Measurements from ENCODE around the gene FARP1. TPM values are rescaled to one million over a fixed set of nuclear protein-coding genes. Genes with fewer than 3 reads are reported as not detected.
"Not testable (repeated sequence)": the region's sequence is repeated elsewhere in the genome, so short reads cannot be mapped to it uniquely, and the experiment has no call there.

Gene FARP1
- total RNA-seq, 1 experiment from 2014 or later: 5.0 TPM

- no peak for DNase-seq (ENCODE audit: low read depth)
Measured at GRCh38 chr13:98228661-98229341, 85.9 kb downstream of the FARP1 start.

GRCh38 chr13:98230762-98231161 lies 87.9 kb downstream of the FARP1 start:
- DNase-seq (ENCODE audit: low read depth): not testable (repeated sequence)

DNA sequence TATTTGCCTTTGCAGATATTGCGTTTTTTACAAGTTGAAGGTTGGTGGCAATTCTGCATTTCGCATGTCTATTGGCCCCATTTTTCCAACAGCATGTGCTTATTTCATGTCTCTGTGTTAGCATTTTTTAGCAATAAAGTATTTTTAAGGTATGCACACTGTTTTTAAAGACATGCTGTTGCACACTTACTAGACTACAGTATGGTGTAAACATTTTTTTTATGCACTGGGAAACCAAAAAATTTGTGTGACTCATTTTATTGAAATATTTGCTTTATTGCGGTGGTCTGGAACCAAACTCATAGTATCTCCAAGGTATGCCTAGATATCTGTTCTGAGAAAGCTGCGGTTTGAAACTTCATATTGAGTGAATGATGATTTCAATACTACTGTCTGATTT lies 89.6 kb downstream of the FARP1 start:
- no peak for DNase-seq (ENCODE audit: low read depth)

GRCh38 chr13:98233127-98233526 lies 90.2 kb downstream of the FARP1 start:
- no peak for DNase-seq (ENCODE audit: low read depth)

DNA sequence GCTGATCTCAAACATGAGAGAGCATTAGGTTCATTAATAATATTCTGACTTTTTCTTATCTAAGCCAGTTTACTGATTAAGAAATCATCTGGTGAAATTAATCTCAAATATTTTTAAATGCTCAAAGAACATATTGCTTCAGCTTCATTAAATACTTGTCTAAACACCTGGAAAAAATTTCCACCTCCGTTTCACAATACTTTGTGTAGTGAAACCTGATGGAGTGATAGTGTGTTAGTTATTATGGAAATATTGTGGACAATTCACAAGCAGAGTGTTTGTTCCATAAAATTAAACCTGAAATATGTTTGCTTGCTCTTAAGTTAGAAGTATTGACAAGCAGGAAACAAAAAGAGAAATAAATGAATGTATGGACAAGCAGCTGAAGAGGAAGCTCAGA lies 91.5 kb downstream of the FARP1 start:
- no peak for DNase-seq (ENCODE audit: low read depth)

DNA sequence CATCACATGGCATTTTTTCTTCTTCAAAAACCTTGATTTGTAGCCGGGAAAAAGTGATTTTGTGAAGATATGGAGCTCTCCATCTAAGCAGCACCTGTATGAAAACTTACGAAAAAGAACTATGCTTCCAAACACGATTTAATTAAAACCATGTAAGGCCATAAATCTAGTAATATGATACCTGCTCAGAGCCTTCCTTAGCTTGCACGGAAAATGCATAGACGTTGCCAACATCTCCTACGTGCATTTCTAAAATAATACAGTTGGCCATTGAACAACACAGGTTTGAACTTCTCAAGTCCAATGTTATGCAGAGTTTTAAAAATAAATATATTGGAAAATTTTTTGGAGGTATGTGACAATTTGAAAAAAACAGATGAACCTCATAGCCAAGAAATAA lies 93.3 kb downstream of the FARP1 start:
- no peak for DNase-seq (ENCODE audit: low read depth)

DNA sequence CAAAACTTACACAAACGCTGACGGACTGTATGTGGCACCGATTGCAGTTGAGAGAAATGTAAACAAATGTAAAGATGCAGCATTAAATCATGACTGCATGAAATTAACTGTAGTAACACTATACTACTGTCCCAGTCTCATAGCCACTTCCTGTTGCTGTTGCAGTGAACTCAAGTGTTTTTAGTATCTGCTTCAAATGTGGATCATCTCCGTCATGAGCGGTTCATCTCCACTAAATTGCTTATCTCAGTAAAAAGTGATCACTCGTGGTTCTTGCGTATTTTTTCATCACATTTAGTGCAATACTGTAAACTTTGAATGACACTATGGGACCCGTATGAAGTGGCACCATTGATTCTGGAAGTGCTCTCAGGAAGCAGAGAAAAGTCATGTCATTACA lies 94.4 kb downstream of the FARP1 start:
- no peak for DNase-seq (ENCODE audit: low read depth)

GRCh38 chr13:98239162-98240076 lies 96.5 kb downstream of the FARP1 start:
- no peak for DNase-seq (ENCODE audit: low read depth)

- DNase-seq (ENCODE audit: low read depth): no peak
Measured at GRCh38 chr13:98240135-98240534, 97.2 kb downstream of the FARP1 start.

GRCh38 chr13:98240974-98241373 lies 98.1 kb downstream of the FARP1 start:
- no peak for DNase-seq (ENCODE audit: low read depth)

GRCh38 chr13:98241976-98242375 lies 99.1 kb downstream of the FARP1 start:
- DNase-seq (ENCODE audit: low read depth): no peak

- no peak for DNase-seq (ENCODE audit: low read depth)
Measured at GRCh38 chr13:98242403-98242802, 99.5 kb downstream of the FARP1 start.

DNA sequence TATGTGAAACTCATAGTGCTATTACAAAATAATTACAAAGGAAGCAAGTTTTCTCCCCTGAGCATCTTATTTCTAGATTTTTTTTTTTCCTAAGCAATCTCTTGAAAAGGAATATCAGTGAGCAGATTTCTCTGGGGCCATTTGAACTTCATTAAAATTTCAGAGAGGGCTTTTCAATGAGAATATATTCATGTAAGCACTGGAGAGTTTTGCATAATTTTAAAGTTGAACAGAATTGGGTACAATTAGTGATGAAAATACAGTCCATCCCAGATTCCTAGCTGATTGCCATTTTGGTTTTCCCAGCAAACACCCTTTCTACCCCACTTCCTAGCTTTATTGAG lies 101.0 kb downstream of the FARP1 start:
- DNase-seq (ENCODE audit: low read depth): no peak

DNA sequence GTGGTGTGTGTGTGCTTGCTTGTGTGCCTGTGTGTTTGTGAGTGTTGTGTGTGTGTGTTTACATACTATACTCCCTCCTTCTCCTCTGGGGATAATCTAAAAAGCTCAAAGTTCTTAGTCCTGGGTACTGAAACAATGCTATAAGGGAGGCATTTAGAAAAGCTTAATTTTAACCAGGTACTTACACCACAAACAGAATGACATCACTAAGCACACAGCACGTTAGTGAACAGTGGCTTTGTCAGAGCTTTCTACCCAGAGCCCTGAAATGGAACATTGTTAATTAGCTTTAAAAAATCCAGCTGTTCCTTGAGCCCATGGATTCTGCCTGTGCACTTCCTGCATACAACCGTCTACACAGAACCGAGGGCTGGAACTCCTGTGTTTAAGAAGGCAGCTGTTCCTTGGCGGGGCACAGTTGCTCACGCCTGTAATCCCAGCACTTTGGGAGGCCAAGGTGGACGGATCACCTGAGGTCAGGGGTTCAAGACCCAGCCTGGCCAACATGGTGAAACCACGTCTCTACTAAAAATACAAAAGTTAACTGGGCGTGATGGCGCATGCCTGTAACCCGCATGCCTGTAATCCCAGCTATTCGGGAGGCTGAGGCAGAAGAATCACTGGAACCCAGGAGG lies 103.8 kb downstream of the FARP1 start:
- DNase-seq (ENCODE audit: low read depth): no peak

DNA sequence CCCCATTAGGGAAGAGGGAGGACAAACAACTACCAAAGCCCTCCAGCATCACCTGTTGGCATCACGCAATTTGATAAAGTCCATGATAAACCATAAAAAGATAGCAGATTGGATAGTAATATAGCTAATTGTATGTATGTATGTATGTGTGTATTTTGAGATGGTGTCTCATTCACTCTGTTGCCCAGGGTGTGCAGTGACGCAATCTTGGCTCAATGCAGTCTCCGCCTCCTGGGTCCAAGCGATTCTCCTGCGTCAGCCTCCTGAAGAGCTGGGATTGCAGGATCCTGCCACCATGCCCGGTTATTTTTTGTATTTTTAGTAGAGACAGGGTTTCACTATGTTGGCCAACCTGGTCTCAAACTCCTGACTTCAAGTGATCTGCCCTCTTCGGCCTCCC lies 108.8 kb downstream of the FARP1 start:
- DNase-seq (ENCODE audit: low read depth): no peak

- DNase-seq (ENCODE audit: low read depth): peak; percentile 29
Measured at GRCh38 chr13:98252931-98253470, 110.1 kb downstream of the FARP1 start.

DNA sequence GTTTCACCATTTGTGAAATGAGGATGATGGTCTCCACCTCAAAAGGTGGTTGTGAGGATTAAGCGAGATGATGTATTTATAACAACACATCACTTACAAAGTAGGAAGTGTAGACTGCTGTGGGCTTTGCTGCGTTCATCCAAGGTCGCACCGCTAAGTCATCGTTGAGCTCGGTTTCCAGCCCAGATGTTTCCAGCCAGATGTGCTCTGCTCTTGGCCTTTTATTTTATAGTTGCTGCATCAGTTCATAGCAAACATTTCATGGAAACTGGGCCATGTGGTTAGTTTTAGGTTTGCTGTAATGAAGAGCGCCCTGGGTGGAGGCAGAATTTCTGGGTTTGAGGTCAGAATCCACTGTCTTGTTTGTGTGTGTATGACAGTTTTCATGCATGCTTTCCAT lies 110.6 kb downstream of the FARP1 start:
- no peak for DNase-seq (ENCODE audit: low read depth)

- no peak for DNase-seq (ENCODE audit: low read depth)
Measured at GRCh38 chr13:98254513-98254912, 111.6 kb downstream of the FARP1 start.

DNA sequence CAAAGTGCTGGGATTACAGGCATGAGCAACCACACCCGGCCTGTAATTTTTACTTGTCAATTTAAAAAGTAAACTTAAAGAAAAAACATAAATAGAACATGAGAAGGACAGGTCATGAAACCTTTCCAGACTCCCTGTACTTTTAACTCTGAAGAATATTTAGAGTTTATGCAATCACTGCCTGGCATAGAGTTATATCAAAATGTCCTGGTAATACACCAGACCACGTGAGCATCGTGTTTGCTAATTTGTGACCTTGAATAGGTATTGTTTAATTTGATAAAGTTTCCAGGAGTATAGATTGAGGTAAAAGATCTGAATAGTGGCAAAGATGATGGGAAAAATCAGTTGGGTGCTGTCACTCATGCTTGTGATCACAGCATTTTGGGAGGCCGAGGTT lies 115.3 kb downstream of the FARP1 start:
- DNase-seq (ENCODE audit: low read depth): no peak

DNA sequence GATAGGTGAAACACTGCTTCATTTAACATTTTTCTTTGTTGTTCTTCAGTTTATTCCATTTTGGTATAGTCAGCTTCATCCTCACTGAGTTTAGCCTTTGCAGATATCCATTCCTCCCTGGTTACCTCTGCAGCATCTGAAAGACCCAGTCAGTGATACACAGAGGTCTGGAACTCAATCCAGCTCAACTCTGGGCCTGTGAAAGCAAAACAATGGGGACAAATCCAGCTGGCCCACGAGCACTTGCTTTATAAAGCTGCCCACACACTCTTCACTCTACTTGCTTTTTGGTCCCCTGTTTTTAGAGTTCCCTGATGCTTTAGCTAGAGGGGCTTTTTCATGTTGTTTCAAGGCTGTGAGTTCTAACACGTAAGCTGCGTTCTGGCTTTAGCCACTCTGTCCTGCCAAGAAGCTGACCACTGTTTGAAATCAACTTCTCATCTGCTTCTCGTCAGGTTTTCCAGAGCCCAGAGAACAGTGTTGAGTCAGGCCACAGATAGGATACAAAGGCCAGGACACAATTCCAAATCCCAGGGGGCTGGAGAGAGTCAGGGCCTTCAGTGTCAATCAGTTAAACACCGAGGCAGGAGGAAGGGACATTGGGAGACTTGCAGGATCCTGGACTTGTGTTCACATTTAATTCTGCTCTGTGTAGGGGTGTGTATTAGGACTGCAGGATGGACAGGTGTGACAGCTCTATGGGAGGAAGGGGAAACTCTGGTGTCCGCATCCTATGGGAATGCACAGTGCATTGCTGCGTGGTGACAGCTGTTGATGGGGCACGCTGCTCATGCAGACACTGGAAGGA lies 117.7 kb downstream of the FARP1 start:
- no peak for DNase-seq (ENCODE audit: low read depth)

- no peak for DNase-seq (ENCODE audit: low read depth)
Measured at GRCh38 chr13:98261165-98261702, 118.3 kb downstream of the FARP1 start.
